ENCODE data around the gene KLHDC3.

GRCh38 chr6:42989923-42990322 lies 24.1 kb upstream of the KLHDC3 start:
- TF ChIP-seq CTCF (IDR thresholded peaks at IDR 0.05; ENCODE audit: borderline replicate concordance, extremely low read depth, low read length, poor library complexity, severe bottlenecking) (no peak), EZH2 (IDR thresholded peaks at IDR 0.05; ENCODE audit: borderline replicate concordance, low read depth, low read length, severe bottlenecking) (no peak)

All from DND-41 (cell line).